ENCODE results near the gene REM1.

GRCh38 chr20:31517373-31517772 lies 42.3 kb downstream of the REM1 start:
- TF ChIP-seq CTCF (conservative IDR thresholded peaks at IDR 0.05; ENCODE audit: low read depth, low read length) (peak; percentile 38), MAZ (IDR thresholded peaks at IDR 0.05; ENCODE audit: borderline replicate concordance, low read depth, low read length) (no peak), USF2 (IDR thresholded peaks at IDR 0.05; ENCODE audit: low read depth, low read length) (peak; percentile 65), CEBPB (IDR thresholded peaks at IDR 0.05; ENCODE audit: low read depth, low read length) (no peak), FOS (IDR thresholded peaks at IDR 0.05; ENCODE audit: low read depth, low read length) (no peak), BHLHE40 (IDR thresholded peaks at IDR 0.05; ENCODE audit: low read depth, low read length) (no peak), POLR2A (IDR thresholded peaks at IDR 0.05; ENCODE audit: low read depth, low read length) (no peak), RAD21 (IDR thresholded peaks at IDR 0.05; ENCODE audit: low read length) (0 out of 2 replicates have a peak, but pooled peaks have one; percentile 6), MAFK (IDR thresholded peaks at IDR 0.05; ENCODE audit: low read depth, low read length) (no peak), ELK1 (IDR thresholded peaks at IDR 0.05; ENCODE audit: borderline replicate concordance, low read depth, low read length) (no peak), MXI1 (IDR thresholded peaks at IDR 0.05; ENCODE audit: borderline replicate concordance, low read depth, low read length) (no peak), RCOR1 (IDR thresholded peaks at IDR 0.05; ENCODE audit: insufficient replicate concordance, low read length) (no peak)

Data from IMR-90 (cell line).